ENCODE results near the gene CCNI. TPM values are rescaled to one million over a fixed set of nuclear protein-coding genes. Genes with fewer than 3 reads are reported as not detected.
A peak's percentile ranks its signal among the peaks of the same experiment; 100 is the strongest.

Gene CCNI
- total RNA-seq, 3 donors from 2014 or later, result 267 to 346 (median 271) TPM

DNA sequence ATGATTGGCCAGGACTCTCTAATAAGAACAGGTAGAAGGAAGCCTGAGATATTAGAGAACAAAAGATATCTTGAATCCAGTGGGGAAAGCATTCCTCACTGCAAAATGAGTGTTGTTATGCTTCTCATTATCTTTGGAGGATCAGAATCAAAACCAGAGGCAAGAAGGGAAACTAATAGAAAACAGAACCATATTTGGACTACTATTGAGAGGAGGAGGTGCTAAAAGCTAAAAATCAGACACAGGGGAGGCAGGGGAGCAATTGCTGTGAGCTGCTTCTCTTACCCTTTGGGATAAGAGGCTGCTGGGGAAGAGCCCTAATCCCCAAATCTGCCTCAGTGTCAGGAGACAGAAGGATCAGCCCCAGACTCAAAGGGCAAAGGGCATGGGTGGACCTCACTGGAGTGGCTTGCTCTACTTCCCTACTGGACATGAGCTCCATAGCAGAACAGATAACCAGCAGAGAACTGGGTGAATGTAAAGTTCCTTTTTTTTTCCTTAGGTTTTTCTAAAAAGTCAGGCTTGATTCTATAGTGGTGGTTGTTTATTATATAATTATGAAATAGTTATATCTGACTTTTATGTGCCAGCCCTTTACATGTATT lies 66.2 kb downstream of the CCNI start:
- Histone ChIP-seq H3K4me3 (no peak overlapping the region), H3K4me1 (peaks cover 0 to 8% of the 10 kb centered on the region in 2 donors), H3K9me3 (no peaks in the 10 kb centered on the region), H3K36me3 (no peaks in the 10 kb centered on the region), H3K27me3 (no peaks in the 10 kb centered on the region), H3K27ac (no peak overlapping the region)
- TF ChIP-seq POLR2AphosphoS5 (IDR thresholded peaks at IDR 0.05) (no peak), POLR2A (IDR thresholded peaks at IDR 0.05) (no peak)
- TF ChIP-seq, protein P1, sequence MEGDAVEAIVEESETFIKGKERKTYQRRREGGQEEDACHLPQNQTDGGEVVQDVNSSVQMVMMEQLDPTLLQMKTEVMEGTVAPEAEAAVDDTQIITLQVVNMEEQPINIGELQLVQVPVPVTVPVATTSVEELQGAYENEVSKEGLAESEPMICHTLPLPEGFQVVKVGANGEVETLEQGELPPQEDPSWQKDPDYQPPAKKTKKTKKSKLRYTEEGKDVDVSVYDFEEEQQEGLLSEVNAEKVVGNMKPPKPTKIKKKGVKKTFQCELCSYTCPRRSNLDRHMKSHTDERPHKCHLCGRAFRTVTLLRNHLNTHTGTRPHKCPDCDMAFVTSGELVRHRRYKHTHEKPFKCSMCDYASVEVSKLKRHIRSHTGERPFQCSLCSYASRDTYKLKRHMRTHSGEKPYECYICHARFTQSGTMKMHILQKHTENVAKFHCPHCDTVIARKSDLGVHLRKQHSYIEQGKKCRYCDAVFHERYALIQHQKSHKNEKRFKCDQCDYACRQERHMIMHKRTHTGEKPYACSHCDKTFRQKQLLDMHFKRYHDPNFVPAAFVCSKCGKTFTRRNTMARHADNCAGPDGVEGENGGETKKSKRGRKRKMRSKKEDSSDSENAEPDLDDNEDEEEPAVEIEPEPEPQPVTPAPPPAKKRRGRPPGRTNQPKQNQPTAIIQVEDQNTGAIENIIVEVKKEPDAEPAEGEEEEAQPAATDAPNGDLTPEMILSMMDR (IDR thresholded peaks at IDR 0.05), result no peak
- intact Hi-C loops (cut with DNase I; ENCODE audit: low total_unique reads), result no loop called here
- DNase-seq (ENCODE audit: low spot score in 2 of 2), result no peak

DNA sequence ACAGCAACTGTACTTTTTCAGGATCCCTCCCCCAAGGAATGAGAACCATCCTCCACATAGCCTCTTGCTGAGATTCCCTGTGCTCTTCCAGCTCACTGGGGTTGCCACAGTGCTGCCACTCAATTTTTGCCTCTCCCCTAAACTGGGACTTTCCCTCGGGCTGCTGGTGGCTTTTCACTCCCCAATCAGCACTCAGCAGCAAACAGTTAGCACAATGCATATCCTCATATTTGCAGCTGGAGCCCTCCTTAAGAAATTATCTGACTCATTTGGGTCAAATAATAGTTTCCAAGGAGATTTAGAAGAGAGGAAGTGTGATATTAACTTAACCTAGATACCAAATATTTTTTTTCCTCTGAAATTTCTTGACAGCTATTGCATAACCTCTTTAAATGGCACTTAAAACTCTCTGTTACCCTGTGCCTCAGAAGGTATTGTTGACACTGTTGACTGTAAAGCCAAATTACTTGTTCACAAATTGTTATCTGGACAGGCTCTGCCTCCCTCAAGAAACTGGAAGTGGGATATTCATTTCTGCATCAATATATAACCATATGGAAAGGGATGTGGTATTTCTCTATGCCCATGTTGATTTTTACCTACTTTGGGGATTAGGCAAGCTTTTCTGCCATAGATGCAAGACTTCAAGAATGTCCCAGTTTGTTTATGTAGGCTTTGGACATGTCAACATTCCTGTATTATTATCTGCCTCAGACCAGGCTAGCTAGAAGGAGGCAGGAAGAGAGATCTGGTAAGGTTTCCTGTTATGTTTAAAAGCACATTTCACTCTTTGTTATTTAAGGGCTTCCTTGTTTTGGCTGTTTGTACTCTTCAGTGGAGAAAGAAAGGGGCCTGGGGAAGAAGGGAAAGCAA lies 68.2 kb downstream of the CCNI start:
- no peak overlapping the region for H3K4me3 ChIP-seq
- DNase-seq (ENCODE audit: low spot score in 2 of 2), result no peak
- no peaks in the 10 kb centered on the region for H3K9me3 ChIP-seq
- peaks cover 0 to 8% of the 10 kb centered on the region in 2 donors for H3K4me1 ChIP-seq
- intact Hi-C loops (cut with DNase I; ENCODE audit: low total_unique reads), result no loop called here
- TF ChIP-seq, protein P1 (IDR thresholded peaks at IDR 0.05), result no peak
- no peak for TF ChIP-seq POLR2A (IDR thresholded peaks at IDR 0.05)
- TF ChIP-seq POLR2AphosphoS5 (IDR thresholded peaks at IDR 0.05), result no peak
- H3K27me3 ChIP-seq, result no peaks in the 10 kb centered on the region
- H3K36me3 ChIP-seq, result no peaks in the 10 kb centered on the region
- H3K27ac ChIP-seq, result peak overlapping the region in 1 of 2 donors; percentile 35

DNA sequence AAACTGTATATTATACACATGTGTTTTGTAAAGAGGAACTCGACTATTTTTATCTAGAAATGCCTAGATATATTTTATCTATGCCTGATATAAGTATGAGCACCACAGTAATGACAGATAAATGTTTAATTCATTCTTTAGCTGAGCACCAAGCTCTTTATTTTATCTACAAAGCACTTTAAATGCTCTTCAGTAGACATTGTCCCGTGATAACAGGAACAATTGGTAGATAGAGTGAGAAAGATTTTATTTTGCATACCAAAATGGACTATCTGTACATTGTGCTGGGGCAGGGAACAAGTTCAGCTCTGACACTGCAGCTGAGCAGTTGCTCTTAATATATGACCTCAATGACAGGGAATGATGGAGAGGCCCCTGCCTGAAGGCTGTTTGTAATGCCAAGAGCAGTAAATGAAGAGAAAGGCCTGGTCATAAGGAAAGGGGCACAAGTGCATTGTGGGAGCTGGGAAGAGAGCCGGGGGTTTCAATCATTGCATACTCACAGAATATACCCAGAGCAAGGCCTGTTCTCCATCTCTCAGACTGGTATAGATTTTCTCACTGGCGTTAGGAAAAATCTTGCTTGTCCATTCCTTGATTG lies 68.9 kb downstream of the CCNI start:
- Histone ChIP-seq H3K9me3 (no peaks in the 10 kb centered on the region), H3K36me3 (no peaks in the 10 kb centered on the region), H3K27ac (peak overlapping the region in 1 of 2 donors; percentile 35), H3K27me3 (no peaks in the 10 kb centered on the region), H3K4me3 (no peak overlapping the region), H3K4me1 (peaks cover 0 to 8% of the 10 kb centered on the region in 2 donors)
- DNase-seq (ENCODE audit: low spot score in 2 of 2), result no peak
- no peak for TF ChIP-seq POLR2A (IDR thresholded peaks at IDR 0.05)
- no peak for TF ChIP-seq POLR2AphosphoS5 (IDR thresholded peaks at IDR 0.05)
- TF ChIP-seq, protein P1 (IDR thresholded peaks at IDR 0.05), result no peak
- intact Hi-C loops (cut with DNase I; ENCODE audit: low total_unique reads), result no loop called here

DNA sequence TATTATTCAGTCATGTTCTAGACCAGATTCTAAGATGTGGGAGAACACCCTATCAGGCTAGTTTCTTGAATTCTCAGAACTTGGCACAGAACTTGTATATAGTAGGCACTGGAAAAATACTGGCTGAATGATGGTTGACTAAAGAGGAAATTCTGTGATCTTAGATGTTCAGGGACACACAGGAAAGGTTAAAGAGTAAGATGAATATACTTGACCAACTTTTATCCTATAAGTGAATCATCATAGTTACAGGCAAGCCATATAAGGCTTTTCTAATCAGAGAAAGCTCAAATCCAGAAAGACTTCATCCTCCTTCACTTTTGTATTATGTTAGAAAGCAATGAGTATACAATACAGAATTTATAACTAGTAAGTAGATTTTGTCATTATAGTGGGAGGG lies 72.4 kb downstream of the CCNI start:
- no peak overlapping the region for H3K27ac ChIP-seq
- intact Hi-C loops (cut with DNase I; ENCODE audit: low total_unique reads), result no loop called here

More for the DNA sequence above, 72.4 kb downstream of the CCNI start:
- no peaks in the 10 kb centered on the region for H3K9me3 ChIP-seq
- no peak overlapping the region for H3K4me3 ChIP-seq
- no peaks in the 10 kb centered on the region for H3K4me1 ChIP-seq
- TF ChIP-seq POLR2A (IDR thresholded peaks at IDR 0.05) (no peak), POLR2AphosphoS5 (IDR thresholded peaks at IDR 0.05) (no peak)
- TF ChIP-seq, protein P1 (IDR thresholded peaks at IDR 0.05), result no peak
- H3K27me3 ChIP-seq, result no peaks in the 10 kb centered on the region
- no peaks in the 10 kb centered on the region for H3K36me3 ChIP-seq
- DNase-seq (ENCODE audit: low spot score in 2 of 2), result no peak
